Thyroid gland (tissue), 4 donors: ENCODE data around the gene ARHGEF9. TPM values are rescaled to one million over a fixed set of nuclear protein-coding genes. Genes with fewer than 3 reads are reported as not detected.

ENCODE experiments used
- DNase-seq, 2 donors: peaks; one replicate each; pipeline ENCODE4 v3.0.0-alpha.2; 2019
- H3K27ac ChIP-seq, 3 donors: fragments of 200-600 bp; sonication (generic); 1 replicate in 2 of 3; 2 replicates in 1 of 3; pipeline ENCODE4 v1.5.1; 2016 to 2019; ENCODE audit warnings: mild to moderate bottlenecking in 1 of 3, moderate library complexity in 1 of 3
- H3K27me3 ChIP-seq: fragments of 200-600 bp; sonication (generic); one replicate; pipeline ENCODE4 v1.5.1; 2019
- H3K36me3 ChIP-seq, 2 donors: fragments of 200-600 bp; sonication (generic); one replicate each; pipeline ENCODE4 v1.5.1; 2016 to 2019
- H3K4me1 ChIP-seq, 2 donors: fragments of 200-600 bp; sonication (generic); one replicate each; pipeline ENCODE4 v1.5.1; 2017 to 2019
- H3K4me3 ChIP-seq, 3 donors: fragments of 200-600 bp; sonication (generic); replicated peaks in 1 of 3; 1 replicate in 2 of 3; 2 replicates in 1 of 3; pipeline ENCODE4 v1.5.1; 2016; ENCODE audit warnings: mild to moderate bottlenecking in 1 of 3
- H3K9me3 ChIP-seq: fragments of 200-600 bp; sonication (generic); one replicate; pipeline ENCODE4 v1.5.1; 2017
- CTCF ChIP-seq, 6 experiments: fragments of 200-600 bp in 3 of 6; fragments of 450-650 bp in 3 of 6; sonication (generic) in 3 of 6; IDR thresholded peaks; one replicate each; pipeline ENCODE4 v1.5.1; 2016 to 2019; ENCODE audit warnings: antibody characterized with exemption in 6 of 6, mild to moderate bottlenecking in 2 of 6, inconsistent platforms in 1 of 6, moderate library complexity in 1 of 6
- POLR2A ChIP-seq, 2 donors: fragments of 450-650 bp; IDR thresholded peaks; one replicate each; pipeline ENCODE4 v1.6.1; 2017; ENCODE audit warnings: antibody characterized with exemption in 2 of 2, mild to moderate bottlenecking in 2 of 2, moderate library complexity in 1 of 2
- WGBS, 2 donors: methylation state at CpG; one replicate each; pipeline ENCODE4 v1.1.5; 2017; 5-methylcytosine and 5-hydroxymethylcytosine counted together
- intact Hi-C: fragments of 100-400 bp; cut with DNase I; formaldehyde crosslinking; loops from one replicate; pipeline ENCODE4 v1.15.1; 2023
- total RNA-seq, 4 donors: library from RNA; depleted of rRNA; stranded (reverse); fragments of >200 nt; gene quantifications; one replicate each; pipeline ENCODE4 v1.2.3, GENCODE V29; 2016

ARHGEF9 gene
- total RNA-seq, 4 donors from 2014 or later = 20.2 to 27.0 (median 25.0) TPM

- H3K36me3 ChIP-seq = no peaks in the 10 kb centered on the region
- TF ChIP-seq POLR2A (IDR thresholded peaks at IDR 0.05) (no peak), CTCF (IDR thresholded peaks at IDR 0.05) (no peak)
- no peak overlapping the region for H3K27ac ChIP-seq
- H3K4me3 ChIP-seq = no peak overlapping the region
- H3K9me3 ChIP-seq = no peaks in the 10 kb centered on the region
- no peaks in the 10 kb centered on the region for H3K4me1 ChIP-seq
- no peak for DNase-seq
- no peaks in the 10 kb centered on the region for H3K27me3 ChIP-seq
- WGBS, 2 donors = 95 to 98% methylated on average over 4 of the region's 4 CpGs
- intact Hi-C loops = no loop called here
Measured at GRCh38 chrX:63673896-63674295, 111.1 kb downstream of the ARHGEF9 start.

GRCh38 chrX:63664741-63665140, 120.3 kb downstream of the ARHGEF9 start:
- H3K9me3 ChIP-seq = no peaks in the 10 kb centered on the region
- TF ChIP-seq CTCF (IDR thresholded peaks at IDR 0.05) = no peak
- no peak for TF ChIP-seq POLR2A (IDR thresholded peaks at IDR 0.05)
- intact Hi-C loops = no loop called here
- no peak for DNase-seq
- no peak overlapping the region for H3K27ac ChIP-seq
- H3K4me3 ChIP-seq = no peak overlapping the region
- H3K36me3 ChIP-seq = no peaks in the 10 kb centered on the region
- H3K27me3 ChIP-seq = no peaks in the 10 kb centered on the region
- no peaks in the 10 kb centered on the region for H3K4me1 ChIP-seq

GRCh38 chrX:63664083-63664482, 120.9 kb downstream of the ARHGEF9 start:
- intact Hi-C loops = no loop called here
- TF ChIP-seq CTCF (IDR thresholded peaks at IDR 0.05) = no peak
- no peak for TF ChIP-seq POLR2A (IDR thresholded peaks at IDR 0.05)
- Histone ChIP-seq H3K27ac (no peak overlapping the region), H3K36me3 (no peaks in the 10 kb centered on the region), H3K4me3 (no peak overlapping the region), H3K9me3 (no peaks in the 10 kb centered on the region), H3K4me1 (no peaks in the 10 kb centered on the region), H3K27me3 (no peaks in the 10 kb centered on the region)
- WGBS, 2 donors = 75 to 88% methylated on average over 1 of the region's 1 CpG
- DNase-seq = no peak

GRCh38 chrX:63661676-63662075, 123.3 kb downstream of the ARHGEF9 start:
- Histone ChIP-seq H3K36me3 (no peaks in the 10 kb centered on the region), H3K27me3 (no peaks in the 10 kb centered on the region), H3K27ac (no peak overlapping the region), H3K9me3 (no peaks in the 10 kb centered on the region), H3K4me1 (no peaks in the 10 kb centered on the region), H3K4me3 (no peak overlapping the region)
- intact Hi-C loops = no loop called here
- TF ChIP-seq CTCF (IDR thresholded peaks at IDR 0.05) (no peak), POLR2A (IDR thresholded peaks at IDR 0.05) (no peak)
- DNase-seq = no peak
- 71 to 78% methylated on average over 1 of the region's 1 CpG for WGBS, 2 donors

- TF ChIP-seq POLR2A (IDR thresholded peaks at IDR 0.05) (no peak), CTCF (IDR thresholded peaks at IDR 0.05) (no peak)
- Histone ChIP-seq H3K4me1 (no peaks in the 10 kb centered on the region), H3K27ac (no peak overlapping the region), H3K4me3 (no peak overlapping the region), H3K27me3 (no peaks in the 10 kb centered on the region), H3K9me3 (no peaks in the 10 kb centered on the region), H3K36me3 (no peaks in the 10 kb centered on the region)
- DNase-seq = no peak
- WGBS, 2 donors = 92 to 95% methylated on average over 1 of the region's 1 CpG
- intact Hi-C loops = no loop called here
Measured at GRCh38 chrX:63658920-63659319, 126.1 kb downstream of the ARHGEF9 start.
